Activated CD8-positive, alpha-beta memory T cell treated with anti-CD3 and anti-CD28 coated beads, Interleukin-2, amount 50 U/mL, for 48 hours (primary cell): ENCODE measurements around the gene CXCL11.
"Not testable (repeated sequence)": the region's sequence is repeated elsewhere in the genome, so short reads cannot be mapped to it uniquely, and the experiment has no call there.

Source experiments
- DNase-seq: peaks from one replicate; pipeline ENCODE4 v3.0.0-alpha.2; 2020

CXCL11 gene

DNA sequence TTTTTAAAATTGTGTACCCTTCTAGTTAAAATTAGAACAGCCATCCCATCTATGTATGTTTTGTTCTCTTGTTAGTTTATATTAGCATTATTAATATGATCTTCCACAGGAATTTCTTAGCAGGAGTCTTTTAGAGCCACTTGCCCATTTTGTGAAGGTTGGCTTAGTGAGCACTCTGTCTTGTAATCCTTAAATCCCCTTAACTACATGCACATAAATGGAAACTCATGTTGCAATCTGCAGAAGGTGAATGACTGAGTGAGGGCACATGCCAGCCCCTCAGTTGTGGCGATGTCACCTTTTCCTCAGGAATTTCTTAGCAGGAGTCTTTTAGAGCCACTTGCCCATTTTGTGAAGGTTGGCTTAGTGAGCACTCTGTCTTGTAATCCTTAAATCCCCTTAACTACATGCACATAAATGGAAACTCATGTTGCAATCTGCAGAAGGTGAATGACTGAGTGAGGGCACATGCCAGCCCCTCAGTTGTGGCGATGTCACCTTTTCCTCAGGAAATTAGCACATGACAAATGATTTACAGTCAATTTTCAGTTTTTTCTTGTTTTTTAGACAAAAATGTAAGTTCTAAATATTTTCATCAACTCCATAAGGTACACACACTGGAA lies 37.2 kb downstream of the CXCL11 start:
- DNase-seq, result not testable (repeated sequence)

DNA sequence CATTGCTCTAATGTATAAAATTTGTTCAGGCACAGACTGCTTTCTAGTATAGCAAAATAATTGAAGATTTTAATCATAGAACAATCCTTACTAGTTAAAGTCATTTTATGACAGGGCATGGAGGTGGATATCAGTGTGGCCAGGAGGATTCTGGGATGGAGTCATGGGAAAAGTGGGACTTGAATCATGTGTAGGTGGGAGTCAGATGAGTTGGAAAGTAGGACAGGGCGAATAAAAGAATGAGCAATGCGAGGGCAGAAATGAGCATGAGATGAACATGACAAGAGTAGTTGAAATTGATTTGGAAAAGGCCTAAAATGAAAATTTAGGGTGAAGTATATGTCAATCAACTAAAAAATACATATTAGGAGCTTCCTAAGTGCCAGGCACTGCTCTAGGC lies 37.9 kb downstream of the CXCL11 start:
- DNase-seq, result no peak

- DNase-seq, result no peak
Observed at GRCh38 chr4:75997081-75997480, 38.8 kb downstream of the CXCL11 start.

DNA sequence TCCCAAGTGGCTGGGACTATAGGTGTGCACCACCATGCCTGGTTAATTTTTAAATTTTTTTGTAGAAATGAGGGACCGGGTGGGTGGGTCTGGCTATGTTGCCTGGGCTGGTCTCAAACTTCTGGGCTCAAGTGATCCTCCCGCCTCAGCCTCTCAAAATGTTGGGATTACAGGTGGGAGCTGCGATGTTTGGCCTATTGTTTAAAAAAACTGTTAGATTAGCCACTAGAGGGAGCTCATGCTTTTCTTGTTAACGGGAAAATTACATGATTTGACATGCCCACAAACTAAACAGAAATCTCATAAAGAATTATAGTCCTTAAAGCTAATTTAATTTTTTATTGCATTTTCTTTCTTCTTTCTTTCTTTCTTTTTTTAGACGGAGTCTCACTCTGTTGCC lies 40.1 kb downstream of the CXCL11 start:
- DNase-seq, result no peak

DNA sequence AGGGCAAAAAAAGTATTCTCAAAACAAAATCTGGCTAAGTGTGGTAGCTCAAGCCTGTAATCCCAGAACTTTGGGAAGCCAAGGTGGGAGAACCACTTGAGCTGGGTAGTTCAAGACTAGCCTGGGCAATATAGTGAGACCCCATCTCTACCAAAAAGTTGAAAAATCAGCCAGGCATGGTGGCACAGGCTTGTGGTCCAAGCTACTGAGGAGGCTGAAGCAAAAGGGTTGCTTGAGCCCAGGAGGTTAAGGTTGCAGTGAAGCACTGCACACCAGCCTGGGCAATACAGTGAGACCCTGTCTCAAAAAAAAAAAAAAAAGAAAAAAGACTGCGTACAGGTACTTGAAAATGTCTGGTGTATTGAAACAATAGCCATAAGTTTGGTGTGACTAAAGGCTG lies 43.4 kb downstream of the CXCL11 start:
- no peak for DNase-seq

DNA sequence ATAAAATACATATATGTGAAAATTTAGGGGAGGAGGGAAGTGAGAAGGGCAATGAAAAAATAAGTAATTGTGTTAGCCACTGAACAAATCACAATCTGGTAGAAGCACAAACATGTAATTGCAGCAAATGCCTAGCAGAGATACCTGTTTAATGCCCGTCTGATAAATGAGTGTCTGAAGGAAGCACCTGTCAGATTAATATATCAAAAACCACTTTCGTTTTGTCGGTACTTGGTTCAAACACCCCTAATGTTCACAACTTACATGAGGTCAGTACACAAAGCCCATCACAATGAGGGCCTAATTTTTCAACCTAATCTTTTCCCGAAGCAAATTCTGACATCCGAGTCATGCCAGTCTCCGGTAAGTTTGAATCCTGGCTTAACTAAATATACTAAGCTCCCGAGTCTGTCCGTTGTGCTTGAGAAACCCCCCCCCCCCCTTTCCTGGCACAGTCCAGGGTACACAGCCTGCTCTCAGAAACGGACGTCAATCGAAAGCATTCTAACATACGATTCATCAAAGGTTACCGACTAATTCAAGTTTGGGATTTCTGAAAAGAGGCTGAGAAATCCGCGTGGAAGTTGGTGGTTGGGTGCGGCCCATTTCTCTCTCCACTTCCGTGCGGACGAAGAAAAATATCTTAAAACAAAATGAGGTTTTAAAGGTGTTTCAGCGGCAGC lies 45.9 kb downstream of the CXCL11 start:
- no peak for DNase-seq

GRCh38 chr4:75985116-75985515 lies 50.8 kb downstream of the CXCL11 start:
- DNase-seq, result no peak
